OCI-LY3 (cell line): ENCODE results near the gene GLB1L3.

Experiments
- CTCF ChIP-seq: fragments of 200-600, 300-600 bp; sonication (generic); IDR thresholded peaks from 2 replicates; pipeline ENCODE4 v1.5.1; 2014; ENCODE audit warnings: antibody characterized with exemption, low read length, low read depth
- EZH2phosphoT487 ChIP-seq: fragments of 200-600 bp; shearing (Covaris generic); IDR thresholded peaks from 2 replicates; pipeline ENCODE4 v1.6.1; 2018; ENCODE audit warnings: antibody characterized with exemption, mixed run types, low read depth

- TF ChIP-seq CTCF (peak; percentile 29), EZH2phosphoT487 (no peak)
Observed at GRCh38 chr11:134244593-134244992, 31.6 kb upstream of the GLB1L3 start.
